Keratinocyte (primary cell): Measurements from ENCODE around the gene INSL4. TPM values are rescaled to one million over a fixed set of nuclear protein-coding genes. Genes with fewer than 3 reads are reported as not detected.
A peak's percentile ranks its signal among the peaks of the same experiment; 100 is the strongest.

Experiments used
- DNase-seq: peaks from one replicate; pipeline ENCODE4 v3.0.0-alpha.2; 2011; ENCODE audit warnings: low read depth, missing footprints, low spot score
- FAIRE-seq: peaks from 2 replicates; lab custom pipeline; 2011; peaks lifted over from hg19 to GRCh38; lab: Jason Lieb, UNC
- H2AFZ ChIP-seq: 2 replicates; pipeline ENCODE4 v1.6.0; 2012; ENCODE audit warnings: low read length, control low read depth, inconsistent platforms; ENCODE audit not compliant: control insufficient read depth
- H3K27ac ChIP-seq: 2 replicates; pipeline ENCODE4 v1.5.1; 2011; ENCODE audit warnings: low read length; ENCODE audit not compliant: control insufficient read depth, insufficient read depth
- H3K27me3 ChIP-seq: 3 replicates; pipeline ENCODE4 v1.6.0; 2011; ENCODE audit warnings: low read length; ENCODE audit not compliant: control insufficient read depth, insufficient read depth; ENCODE audit errors: extremely low read depth
- H3K36me3 ChIP-seq, 2 experiments: 2 replicates in 1 of 2; 3 replicates in 1 of 2; pipeline ENCODE4 v1.5.1; 2011; ENCODE audit warnings: low read length in 2 of 2, mild to moderate bottlenecking in 1 of 2; ENCODE audit not compliant: control insufficient read depth in 2 of 2, insufficient read depth in 2 of 2; ENCODE audit errors: extremely low read depth in 1 of 2
- H3K4me1 ChIP-seq: 3 replicates; pipeline ENCODE4 v1.5.1; 2011; ENCODE audit warnings: low read length; ENCODE audit not compliant: control insufficient read depth, insufficient read depth; ENCODE audit errors: extremely low read depth
- H3K4me2 ChIP-seq: 3 replicates; pipeline ENCODE4 v1.6.0; 2011; ENCODE audit warnings: low read depth, low read length; ENCODE audit not compliant: control insufficient read depth, insufficient read depth; ENCODE audit errors: extremely low read depth
- H3K4me3 ChIP-seq, 3 experiments: fragments of 200-600 bp in 1 of 3; sonication (generic) in 1 of 3; 2 replicates in 2 of 3; 3 replicates in 1 of 3; pipeline ENCODE4 v1.5.1; 2011 to 2016; ENCODE audit warnings: low read length in 3 of 3, mild to moderate bottlenecking in 3 of 3, control low read depth in 2 of 3, inconsistent platforms in 1 of 3, low read depth in 1 of 3, mixed read lengths in 1 of 3, mixed run types in 1 of 3, moderate library complexity in 1 of 3; ENCODE audit not compliant: control insufficient read depth in 2 of 3, insufficient read depth in 2 of 3; ENCODE audit errors: extremely low read depth in 1 of 3
- H3K79me2 ChIP-seq: 2 replicates; pipeline ENCODE4 v1.6.0; 2012; ENCODE audit warnings: low read length; ENCODE audit not compliant: control insufficient read depth, insufficient read depth
- H3K9ac ChIP-seq: 3 replicates; pipeline ENCODE4 v1.6.0; 2011; ENCODE audit warnings: low read length; ENCODE audit not compliant: control insufficient read depth, insufficient read depth; ENCODE audit errors: extremely low read depth
- H3K9me1 ChIP-seq: 3 replicates; pipeline ENCODE4 v1.6.0; 2011; ENCODE audit warnings: low read length; ENCODE audit not compliant: control insufficient read depth, insufficient read depth; ENCODE audit errors: extremely low read depth
- H3K9me3 ChIP-seq: 2 replicates; pipeline ENCODE4 v1.5.1; 2012; ENCODE audit warnings: low read depth, low read length; ENCODE audit not compliant: control insufficient read depth
- H4K20me1 ChIP-seq: 3 replicates; pipeline ENCODE4 v1.6.0; 2011; ENCODE audit warnings: low read length; ENCODE audit not compliant: control insufficient read depth, insufficient read depth; ENCODE audit errors: extremely low read depth
- EZH2 ChIP-seq: IDR thresholded peaks from one replicate; pipeline ENCODE4 v1.6.1; 2012; ENCODE audit warnings: inconsistent platforms, mild to moderate bottlenecking, low read length, moderate library complexity
- dilution Hi-C: fragments of 300-500 bp; cut with MboI; formaldehyde crosslinking; loops from one replicate; pipeline ENCODE4 v1.7.0; 2020; ENCODE audit warnings: low sequenced_read_pairs; ENCODE audit not compliant: extremely low pct_ligation_motif_present
- polyA plus RNA-seq, 5 experiments: library from polyadenylated mRNA; depleted of rRNA in 3 of 5; stranded (reverse) in 3 of 5; stranded (forward) in 1 of 5; unstranded in 1 of 5; fragments of >200 nt; gene quantifications; 1 replicate in 1 of 5; 2 replicates in 3 of 5; 3 replicates in 1 of 5; pipeline versions ENCODE4 v1.2.1 to v1.2.3, GENCODE V29; 2011 to 2012; ENCODE audit warnings: missing spikeins in 2 of 5, low read depth in 1 of 5, low replicate concordance in 1 of 5
- TF ChIP-seq, protein P1 (sequence below), 3 experiments: IDR thresholded peaks in 1 of 3; conservative IDR thresholded peaks in 1 of 3; optimal IDR thresholded peaks in 1 of 3; 2 replicates in 2 of 3; 3 replicates in 1 of 3; pipeline versions ENCODE3 to v1.5.1; 2011; ENCODE audit warnings: low read length in 3 of 3, mild to moderate bottlenecking in 3 of 3, moderate library complexity in 2 of 3, control low read depth in 1 of 3, inconsistent platforms in 1 of 3; ENCODE audit not compliant: insufficient read depth in 2 of 3; ENCODE audit errors: extremely low read depth in 1 of 3

Gene INSL4
- polyA plus RNA-seq, 1 donor (not counting 4 experiments of a cell fraction or from before 2014, with no cell fraction given): not detected

DNA sequence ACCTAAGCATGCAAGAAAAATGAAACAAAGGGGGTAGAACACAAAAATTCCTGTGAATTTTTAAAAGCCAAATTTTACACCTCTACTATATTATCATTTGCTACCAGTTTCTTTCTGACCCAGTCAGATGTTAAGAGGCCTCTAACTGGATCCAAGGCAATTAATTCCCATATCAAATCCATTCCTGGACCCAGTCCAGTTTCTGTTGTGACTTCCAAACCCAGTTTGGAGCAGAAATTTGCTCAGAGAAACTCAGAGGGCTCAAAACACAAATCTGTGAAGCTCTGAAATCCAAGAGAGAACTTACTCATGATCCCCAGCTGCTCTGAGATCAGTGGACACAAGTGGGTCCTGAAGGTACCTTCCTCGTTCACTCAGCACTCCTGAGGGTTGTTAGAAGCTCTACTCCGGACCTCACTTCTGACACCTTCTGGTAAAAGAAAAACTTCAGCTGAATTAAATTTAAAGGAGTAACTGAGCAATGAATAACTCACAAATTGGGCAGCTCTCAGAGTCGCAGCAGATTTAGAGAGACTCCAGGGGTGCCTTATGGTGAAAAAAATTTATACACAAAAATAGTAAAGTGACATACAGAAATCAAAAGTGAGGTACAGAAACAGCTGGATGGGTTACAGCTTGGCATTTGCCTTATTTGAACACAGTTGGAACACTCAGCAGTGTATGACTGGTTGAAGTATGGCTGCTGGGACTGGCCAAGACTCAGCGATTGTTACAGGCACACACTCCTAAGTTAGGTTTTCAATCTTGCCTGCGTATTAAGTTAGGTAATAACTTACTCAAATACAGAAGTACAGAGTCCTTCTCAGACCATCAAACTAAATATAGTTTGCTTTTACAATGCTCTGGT is 32.4 kb downstream of the INSL4 start:
- Histone ChIP-seq H3K4me3 (no peak overlapping the region), H3K27ac (no peak overlapping the region), H3K27me3 (no peaks in the 10 kb centered on the region), H3K9ac (no peak overlapping the region), H3K9me3 (no peaks in the 10 kb centered on the region), H4K20me1 (no peaks in the 10 kb centered on the region), H2AFZ (no peak overlapping the region), H3K4me1 (peaks cover 6% of the 10 kb centered on the region), H3K36me3 (no peaks in the 10 kb centered on the region), H3K4me2 (no peak overlapping the region), H3K79me2 (no peaks in the 10 kb centered on the region), H3K9me1 (no peaks in the 10 kb centered on the region)
- no peak for DNase-seq
- TF ChIP-seq, protein P1, sequence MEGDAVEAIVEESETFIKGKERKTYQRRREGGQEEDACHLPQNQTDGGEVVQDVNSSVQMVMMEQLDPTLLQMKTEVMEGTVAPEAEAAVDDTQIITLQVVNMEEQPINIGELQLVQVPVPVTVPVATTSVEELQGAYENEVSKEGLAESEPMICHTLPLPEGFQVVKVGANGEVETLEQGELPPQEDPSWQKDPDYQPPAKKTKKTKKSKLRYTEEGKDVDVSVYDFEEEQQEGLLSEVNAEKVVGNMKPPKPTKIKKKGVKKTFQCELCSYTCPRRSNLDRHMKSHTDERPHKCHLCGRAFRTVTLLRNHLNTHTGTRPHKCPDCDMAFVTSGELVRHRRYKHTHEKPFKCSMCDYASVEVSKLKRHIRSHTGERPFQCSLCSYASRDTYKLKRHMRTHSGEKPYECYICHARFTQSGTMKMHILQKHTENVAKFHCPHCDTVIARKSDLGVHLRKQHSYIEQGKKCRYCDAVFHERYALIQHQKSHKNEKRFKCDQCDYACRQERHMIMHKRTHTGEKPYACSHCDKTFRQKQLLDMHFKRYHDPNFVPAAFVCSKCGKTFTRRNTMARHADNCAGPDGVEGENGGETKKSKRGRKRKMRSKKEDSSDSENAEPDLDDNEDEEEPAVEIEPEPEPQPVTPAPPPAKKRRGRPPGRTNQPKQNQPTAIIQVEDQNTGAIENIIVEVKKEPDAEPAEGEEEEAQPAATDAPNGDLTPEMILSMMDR (optimal IDR thresholded peaks at IDR 0.05 in 1 of 3, IDR thresholded peaks at IDR 0.05 in 1 of 3, conservative IDR thresholded peaks at IDR 0.05 in 1 of 3; ENCODE audit: extremely low read depth in 1 of 3, insufficient read depth in 2 of 3, low read length in 3 of 3): peak in 2 of 3 experiments; percentile 9 to 26
- TF ChIP-seq EZH2: no peak
- dilution Hi-C loops: no loop called here
- peak; percentile 39 for FAIRE-seq

DNA sequence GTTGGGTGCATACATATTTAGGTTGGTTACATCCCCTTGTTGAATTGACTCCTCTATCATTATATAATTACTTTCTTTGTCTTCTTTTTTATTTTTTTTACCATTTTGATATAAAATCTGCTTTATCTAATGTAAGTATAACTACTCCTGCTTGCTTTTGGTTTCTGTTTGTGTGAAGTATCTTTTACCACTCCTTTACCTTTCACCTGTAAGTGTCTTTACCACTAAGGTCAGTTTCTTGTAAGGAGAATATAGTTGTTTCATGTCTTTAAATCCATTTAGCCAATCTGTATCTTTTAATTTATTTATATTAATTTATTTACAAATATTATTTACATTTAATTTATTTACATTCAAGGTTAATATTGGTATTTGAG is 33.0 kb downstream of the INSL4 start:
- FAIRE-seq (no peak), DNase-seq (no peak)
- H3K27me3 ChIP-seq: no peaks in the 10 kb centered on the region
- TF ChIP-seq, protein P1 (optimal IDR thresholded peaks at IDR 0.05 in 1 of 3, IDR thresholded peaks at IDR 0.05 in 1 of 3, conservative IDR thresholded peaks at IDR 0.05 in 1 of 3; ENCODE audit: extremely low read depth in 1 of 3, insufficient read depth in 2 of 3, low read length in 3 of 3): no peak
- TF ChIP-seq EZH2: no peak
- no peaks in the 10 kb centered on the region for H3K9me1 ChIP-seq
- H3K36me3 ChIP-seq: no peaks in the 10 kb centered on the region
- peaks cover 13% of the 10 kb centered on the region for H3K4me1 ChIP-seq
- H3K27ac ChIP-seq: no peak overlapping the region
- H3K9me3 ChIP-seq: no peaks in the 10 kb centered on the region
- H3K9ac ChIP-seq: no peak overlapping the region
- H3K79me2 ChIP-seq: no peaks in the 10 kb centered on the region
- dilution Hi-C loops: no loop called here
- H3K4me3 ChIP-seq: no peak overlapping the region
- no peak overlapping the region for H3K4me2 ChIP-seq
- no peak overlapping the region for H2AFZ ChIP-seq
- H4K20me1 ChIP-seq: no peaks in the 10 kb centered on the region
